Measurements from ENCODE around the gene ARID1B. TPM values are rescaled to one million over a fixed set of nuclear protein-coding genes. Genes with fewer than 3 reads are reported as not detected.

The ARID1B gene
- total and polyA plus RNA-seq, 2 of the 13 experiments (the other 11 are each of a cell fraction or from before 2014, with no cell fraction given), result 20.1 to 32.6 TPM

DNA sequence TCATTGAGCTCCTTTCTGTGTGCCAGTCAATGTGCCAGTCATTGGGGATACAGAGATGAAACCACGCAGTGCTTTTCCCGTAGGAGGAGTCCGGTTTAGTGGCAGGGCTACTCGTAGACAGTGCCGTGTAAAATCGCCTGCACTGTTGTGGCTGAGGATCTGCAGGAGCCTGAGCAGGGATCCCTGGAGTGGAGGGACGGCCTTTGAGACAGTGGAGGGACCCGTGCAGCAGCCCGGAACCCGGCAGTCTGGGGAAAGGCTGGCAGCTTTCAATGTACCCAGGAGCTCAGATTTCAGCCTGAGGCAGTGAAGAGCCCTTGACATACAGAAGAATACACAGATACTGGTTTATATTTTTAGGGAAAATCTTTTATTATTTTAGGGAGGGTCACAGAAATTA, 203.3 kb downstream of the ARID1B start (continued):
- TF ChIP-seq ZNF296 (CRISPR knock-in tag; conservative IDR thresholded peaks at IDR 0.05) (no peak), PCBP2 (optimal IDR thresholded peaks at IDR 0.05; ENCODE audit: low read depth, low read length, poor library complexity, severe bottlenecking) (no peak)

DNA sequence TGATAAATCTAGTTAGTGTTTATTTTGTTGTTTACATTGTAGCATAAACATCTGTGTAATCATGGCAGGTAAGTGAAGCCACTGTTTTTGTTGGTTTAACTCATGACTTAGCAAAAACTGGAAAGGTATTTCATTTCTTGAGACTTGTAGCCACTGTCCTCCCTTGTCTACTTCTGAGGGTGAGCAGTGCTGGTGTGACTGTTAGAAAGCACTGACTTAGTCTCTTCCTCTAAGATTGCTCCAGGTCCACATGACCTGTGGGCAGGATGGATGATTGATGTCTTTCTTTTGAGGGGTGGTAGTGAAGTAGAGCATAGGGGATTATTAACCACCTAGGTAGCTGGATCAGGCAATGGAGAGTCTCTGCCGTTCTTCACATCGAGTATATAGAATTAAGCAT, 203.8 kb downstream of the ARID1B start:
- Histone ChIP-seq H3K4me1 (ENCODE audit: insufficient read depth, low read length) (no peaks in the 10 kb centered on the region), H3K9ac (ENCODE audit: insufficient read depth, low read depth, low read length) (no peak overlapping the region), H3K4me2 (ENCODE audit: low read depth, low read length) (no peak overlapping the region), H3K9me3 (ENCODE audit: low read length) (no peaks in the 10 kb centered on the region), H3K27ac (ENCODE audit: extremely low read length, insufficient read depth, low read length) (no peak overlapping the region), H3K36me3 (replicated peaks in 1 of 2; ENCODE audit: control insufficient read depth in 1 of 2, insufficient read depth in 2 of 2, low read length in 2 of 2) (no peaks in the 10 kb centered on the region), H3K4me3 (replicated peaks in 1 of 3; ENCODE audit: insufficient read depth in 1 of 3, low read depth in 2 of 3, low read length in 3 of 3) (no peak overlapping the region), H3K27me3 (ENCODE audit: control insufficient read depth in 1 of 2, insufficient read depth in 2 of 2, low read length in 2 of 2) (no peaks in the 10 kb centered on the region), H2AFZ (ENCODE audit: low read length) (no peak overlapping the region), H4K20me1 (ENCODE audit: insufficient read depth, low read length) (peaks cover 5% of the 10 kb centered on the region; the same call in 1 of the 2 replicates), H3K79me2 (ENCODE audit: insufficient read depth, low read length) (peaks cover 51% of the 10 kb centered on the region)
- CTCF ChIA-PET (ENCODE audit: low intra/inter-chr PET ratio, low total read pairs), result no interaction called here
- in situ Hi-C loops (cut with HindIII; ENCODE audit: extremely low pct_ligation_motif_present, low pct_unique_long_range_greater_than_20kb) (no loop called here), intact Hi-C loops (cut with micrococcal nuclease; ENCODE audit: unreplicated experiment) (no loop called here)
- FAIRE-seq (no peak), DNase-seq (ENCODE audit: low spot score) (no peak), ATAC-seq (no peak)
- BruUV-seq (replicated peaks), result no TSS peak
- POLR2A ChIA-PET, result no interaction called here
- WGBS (ENCODE audit: low lambda C conversion rate), result 100% methylated on average over 2 of the region's 2 CpGs
- TF ChIP-seq ZNF354B (CRISPR knock-in tag; IDR thresholded peaks at IDR 0.05) (no peak), MAFK (conservative IDR thresholded peaks at IDR 0.05 in 1 of 2, IDR thresholded peaks at IDR 0.05 in 1 of 2; ENCODE audit: low read length in 2 of 2) (peak; percentile 3 to 40; a peak in 1 of 4 replicates), ZNF350 (CRISPR knock-in tag; IDR thresholded peaks at IDR 0.05; ENCODE audit: borderline replicate concordance, low read depth) (no peak)

DNA sequence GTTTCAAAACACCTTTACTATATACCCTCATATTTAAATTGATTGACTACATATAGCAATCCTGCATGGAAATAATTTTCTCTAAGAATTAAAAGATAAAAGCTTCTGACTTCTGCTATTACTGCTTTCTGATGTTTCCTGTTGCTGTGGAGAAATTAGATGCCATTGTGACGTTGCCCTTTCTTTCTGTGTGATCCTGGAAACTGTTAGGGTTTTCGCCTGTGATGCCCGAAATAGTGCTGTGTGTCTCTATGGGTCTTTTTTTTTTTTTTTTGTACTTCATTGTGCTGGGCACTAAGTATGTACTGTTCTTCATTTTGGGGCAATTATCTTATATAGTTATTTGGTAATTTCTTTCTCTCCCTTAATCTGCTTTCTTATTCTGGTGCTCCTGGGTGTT, 205.0 kb downstream of the ARID1B start:
- no peak for ATAC-seq
- Histone ChIP-seq H3K79me2 (ENCODE audit: insufficient read depth, low read length) (peaks cover 45% of the 10 kb centered on the region), H2AFZ (ENCODE audit: low read length) (no peak overlapping the region), H3K4me2 (ENCODE audit: low read depth, low read length) (no peak overlapping the region), H3K9ac (ENCODE audit: insufficient read depth, low read depth, low read length) (no peak overlapping the region), H3K27me3 (ENCODE audit: control insufficient read depth in 1 of 2, insufficient read depth in 2 of 2, low read length in 2 of 2) (no peaks in the 10 kb centered on the region), H3K27ac (ENCODE audit: extremely low read length, insufficient read depth, low read length) (no peak overlapping the region), H4K20me1 (ENCODE audit: insufficient read depth, low read length) (peaks cover 5% of the 10 kb centered on the region; the same call in 1 of the 2 replicates), H3K4me3 (replicated peaks in 1 of 3; ENCODE audit: insufficient read depth in 1 of 3, low read depth in 2 of 3, low read length in 3 of 3) (no peak overlapping the region), H3K4me1 (ENCODE audit: insufficient read depth, low read length) (no peaks in the 10 kb centered on the region), H3K9me3 (ENCODE audit: low read length) (no peaks in the 10 kb centered on the region), H3K36me3 (replicated peaks in 1 of 2; ENCODE audit: control insufficient read depth in 1 of 2, insufficient read depth in 2 of 2, low read length in 2 of 2) (no peaks in the 10 kb centered on the region)
- no TSS peak for BruUV-seq (replicated peaks)
- FAIRE-seq, result no peak
- in situ Hi-C loops (cut with HindIII; ENCODE audit: extremely low pct_ligation_motif_present, low pct_unique_long_range_greater_than_20kb), result no loop called here
- intact Hi-C loops (cut with micrococcal nuclease; ENCODE audit: unreplicated experiment), result no loop called here
- no peak for DNase-seq (ENCODE audit: low spot score)
- WGBS (ENCODE audit: low lambda C conversion rate), result 98% methylated on average over 3 of the region's 3 CpGs
- POLR2A ChIA-PET, result no interaction called here
- CTCF ChIA-PET (ENCODE audit: low intra/inter-chr PET ratio, low total read pairs), result no interaction called here
- TF ChIP-seq, protein P1, sequence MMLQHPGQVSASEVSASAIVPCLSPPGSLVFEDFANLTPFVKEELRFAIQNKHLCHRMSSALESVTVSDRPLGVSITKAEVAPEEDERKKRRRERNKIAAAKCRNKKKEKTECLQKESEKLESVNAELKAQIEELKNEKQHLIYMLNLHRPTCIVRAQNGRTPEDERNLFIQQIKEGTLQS (CRISPR knock-in tag; IDR thresholded peaks at IDR 0.05), result no peak
- TF ChIP-seq ZNF746 (CRISPR knock-in tag; IDR thresholded peaks at IDR 0.05) (no peak), CAMTA2 (CRISPR knock-in tag; IDR thresholded peaks at IDR 0.05; ENCODE audit: borderline replicate concordance) (no peak), ZSCAN29 (CRISPR knock-in tag; conservative IDR thresholded peaks at IDR 0.05) (no peak), ETV6 (CRISPR knock-in tag; conservative IDR thresholded peaks at IDR 0.05) (no peak), ZNF703 (CRISPR knock-in tag; IDR thresholded peaks at IDR 0.05; ENCODE audit: borderline replicate concordance) (no peak), ZNF484 (CRISPR knock-in tag; IDR thresholded peaks at IDR 0.05; ENCODE audit: borderline replicate concordance, low read depth) (no peak)
- TF ChIP-seq, protein P2, sequence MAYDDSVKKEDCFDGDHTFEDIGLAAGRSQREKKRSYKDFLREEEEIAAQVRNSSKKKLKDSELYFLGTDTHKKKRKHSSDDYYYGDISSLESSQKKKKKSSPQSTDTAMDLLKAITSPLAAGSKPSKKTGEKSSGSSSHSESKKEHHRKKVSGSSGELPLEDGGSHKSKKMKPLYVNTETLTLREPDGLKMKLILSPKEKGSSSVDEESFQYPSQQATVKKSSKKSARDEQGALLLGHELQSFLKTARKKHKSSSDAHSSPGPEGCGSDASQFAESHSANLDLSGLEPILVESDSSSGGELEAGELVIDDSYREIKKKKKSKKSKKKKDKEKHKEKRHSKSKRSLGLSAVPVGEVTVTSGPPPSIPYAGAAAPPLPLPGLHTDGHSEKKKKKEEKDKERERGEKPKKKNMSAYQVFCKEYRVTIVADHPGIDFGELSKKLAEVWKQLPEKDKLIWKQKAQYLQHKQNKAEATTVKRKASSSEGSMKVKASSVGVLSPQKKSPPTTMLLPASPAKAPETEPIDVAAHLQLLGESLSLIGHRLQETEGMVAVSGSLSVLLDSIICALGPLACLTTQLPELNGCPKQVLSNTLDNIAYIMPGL (CRISPR knock-in tag; IDR thresholded peaks at IDR 0.05; ENCODE audit: borderline replicate concordance in 1 of 2, low read depth in 1 of 2), result no peak
